Fibroblast of lung (primary cell): ENCODE measurements around the gene PFN3. TPM values are rescaled to one million over a fixed set of nuclear protein-coding genes. Genes with fewer than 3 reads are reported as not detected.

Experiments used
- DNase-seq, 2 donors: peaks; one replicate each; pipeline versions ENCODE4 v3.0.0 to v3.0.0-alpha.2; 2010; ENCODE audit warnings: low read depth in 2 of 2
- H2AFZ ChIP-seq: 2 replicates; pipeline ENCODE4 v1.5.1; 2012; ENCODE audit warnings: low read length, control low read depth, inconsistent platforms
- H3K27ac ChIP-seq: 2 replicates; pipeline ENCODE4 v1.5.1; 2011; ENCODE audit warnings: low read length, control low read depth; ENCODE audit not compliant: insufficient read depth
- H3K27me3 ChIP-seq: 2 replicates; pipeline ENCODE4 v1.5.1; 2011; ENCODE audit warnings: mild to moderate bottlenecking, low read length; ENCODE audit not compliant: control insufficient read depth, insufficient read depth
- H3K36me3 ChIP-seq: 2 replicates; pipeline ENCODE4 v1.5.1; 2011; ENCODE audit warnings: low read length; ENCODE audit not compliant: control insufficient read depth, insufficient read depth
- H3K4me1 ChIP-seq: 2 replicates; pipeline ENCODE4 v1.5.1; 2011; ENCODE audit warnings: low read length; ENCODE audit not compliant: control insufficient read depth, insufficient read depth; ENCODE audit errors: extremely low read depth
- H3K4me2 ChIP-seq: 2 replicates; pipeline ENCODE4 v1.5.1; 2011; ENCODE audit warnings: low read length, control low read depth; ENCODE audit not compliant: insufficient read depth; ENCODE audit errors: extremely low read depth
- H3K4me3 ChIP-seq, 4 experiments: fragments of 200-600 bp in 1 of 4; sonication (generic) in 1 of 4; replicated peaks in 1 of 4; 2 replicates each; pipeline ENCODE4 v1.5.1; 2011 to 2016; ENCODE audit warnings: low read length in 4 of 4, low read depth in 3 of 4, mild to moderate bottlenecking in 3 of 4, control low read depth in 2 of 4, inconsistent platforms in 1 of 4, mixed read lengths in 1 of 4; ENCODE audit not compliant: insufficient read depth in 1 of 4; ENCODE audit errors: control extremely low read depth in 1 of 4
- H3K79me2 ChIP-seq: 2 replicates; pipeline ENCODE4 v1.5.1; 2012; ENCODE audit warnings: mild to moderate bottlenecking, low read length, inconsistent platforms; ENCODE audit not compliant: control insufficient read depth, insufficient read depth
- H3K9ac ChIP-seq: 2 replicates; pipeline ENCODE4 v1.5.1; 2011; ENCODE audit warnings: mild to moderate bottlenecking, low read length, control low read depth; ENCODE audit not compliant: insufficient read depth
- H3K9me3 ChIP-seq: 2 replicates; pipeline ENCODE4 v1.5.1; 2012; ENCODE audit warnings: low read depth, low read length; ENCODE audit not compliant: control insufficient read depth, insufficient read depth
- H4K20me1 ChIP-seq: 2 replicates; pipeline ENCODE4 v1.5.1; 2011; ENCODE audit warnings: low read length; ENCODE audit not compliant: control insufficient read depth, insufficient read depth; ENCODE audit errors: extremely low read depth
- CTCF ChIP-seq, 2 donors: IDR thresholded peaks in 1 of 2; conservative IDR thresholded peaks in 1 of 2; 1 replicate in 1 of 2; 2 replicates in 1 of 2; pipeline ENCODE4 v1.5.1; 2011 to 2012; ENCODE audit warnings: low read length in 2 of 2, control low read depth in 1 of 2, inconsistent platforms in 1 of 2, low read depth in 1 of 2, mild to moderate bottlenecking in 1 of 2
- EZH2 ChIP-seq: IDR thresholded peaks from 2 replicates; pipeline ENCODE4 v1.5.1; 2012; ENCODE audit warnings: low read length, control low read depth, mild to moderate bottlenecking; ENCODE audit errors: missing control alignments
- polyA plus RNA-seq, 2 donors: library from polyadenylated mRNA; depleted of rRNA in 1 of 2; stranded (reverse) in 1 of 2; unstranded in 1 of 2; fragments of >200 nt; gene quantifications; 2 replicates each; pipeline ENCODE4 v1.2.1, GENCODE V29; 2011 to 2012; ENCODE audit warnings: missing spikeins in 1 of 2
- total RNA-seq: library from RNA; depleted of rRNA; stranded (reverse); fragments of >200 nt; gene quantifications from 2 replicates; pipeline ENCODE4 v1.2.1, GENCODE V29; 2014

PFN3 gene
- total and polyA plus RNA-seq, 2 donors (not counting 1 experiment from before 2014, with no cell fraction given): not detected

DNA sequence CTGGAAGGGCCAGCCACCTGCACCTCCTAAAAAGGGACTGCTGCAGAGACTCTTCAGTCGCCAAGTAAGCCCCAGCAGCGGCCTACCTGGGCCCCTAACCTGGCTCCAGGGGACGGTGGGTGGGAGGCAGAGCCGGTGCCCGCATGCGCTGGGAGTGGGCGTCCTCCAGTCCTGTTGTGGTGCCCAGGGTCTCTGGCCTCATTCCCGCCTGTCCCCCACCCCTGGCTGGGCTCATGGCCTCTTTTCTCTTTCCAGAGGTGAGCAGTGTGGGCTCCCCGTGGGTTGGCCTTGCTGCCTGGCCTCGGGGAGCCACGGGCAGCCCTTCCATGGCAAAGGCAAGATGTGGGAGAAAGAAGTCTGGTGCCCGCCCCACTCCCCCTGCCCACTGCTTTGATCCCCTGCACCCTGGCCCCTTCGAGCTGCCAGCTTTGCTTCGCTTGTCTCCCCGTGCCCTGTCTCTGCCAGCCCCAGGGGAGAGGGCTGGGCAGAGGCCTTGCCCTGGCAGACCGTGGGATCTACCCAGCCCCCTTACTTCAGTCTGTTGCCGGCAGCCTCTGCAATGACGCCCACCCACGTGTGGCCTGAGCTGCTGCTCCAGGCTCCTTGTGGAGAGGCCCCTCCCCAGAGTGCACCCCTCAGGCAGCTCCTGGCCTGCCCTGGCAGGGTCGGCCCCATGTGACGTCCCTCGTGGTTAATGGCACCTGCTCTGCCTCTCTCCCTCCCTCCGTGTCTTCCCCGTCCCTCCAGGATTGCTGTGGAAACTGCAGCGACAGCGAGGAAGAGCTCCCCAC, 40.7 kb upstream of the PFN3 start:
- Histone ChIP-seq H2AFZ (no peak overlapping the region), H3K4me2 (no peak overlapping the region), H3K4me1 (peaks cover 3% of the 10 kb centered on the region), H4K20me1 (no peaks in the 10 kb centered on the region), H3K27me3 (no peaks in the 10 kb centered on the region), H3K79me2 (no peaks in the 10 kb centered on the region), H3K9ac (no peak overlapping the region), H3K9me3 (no peaks in the 10 kb centered on the region), H3K36me3 (peaks cover 5% of the 10 kb centered on the region), H3K4me3 (no peak overlapping the region), H3K27ac (no peak overlapping the region)
- TF ChIP-seq EZH2 (no peak), CTCF (conservative IDR thresholded peaks at IDR 0.05 in 1 of 2, IDR thresholded peaks at IDR 0.05 in 1 of 2; ENCODE audit: low read depth in 1 of 2, low read length in 2 of 2) (no peak)
- DNase-seq: no peak

DNA sequence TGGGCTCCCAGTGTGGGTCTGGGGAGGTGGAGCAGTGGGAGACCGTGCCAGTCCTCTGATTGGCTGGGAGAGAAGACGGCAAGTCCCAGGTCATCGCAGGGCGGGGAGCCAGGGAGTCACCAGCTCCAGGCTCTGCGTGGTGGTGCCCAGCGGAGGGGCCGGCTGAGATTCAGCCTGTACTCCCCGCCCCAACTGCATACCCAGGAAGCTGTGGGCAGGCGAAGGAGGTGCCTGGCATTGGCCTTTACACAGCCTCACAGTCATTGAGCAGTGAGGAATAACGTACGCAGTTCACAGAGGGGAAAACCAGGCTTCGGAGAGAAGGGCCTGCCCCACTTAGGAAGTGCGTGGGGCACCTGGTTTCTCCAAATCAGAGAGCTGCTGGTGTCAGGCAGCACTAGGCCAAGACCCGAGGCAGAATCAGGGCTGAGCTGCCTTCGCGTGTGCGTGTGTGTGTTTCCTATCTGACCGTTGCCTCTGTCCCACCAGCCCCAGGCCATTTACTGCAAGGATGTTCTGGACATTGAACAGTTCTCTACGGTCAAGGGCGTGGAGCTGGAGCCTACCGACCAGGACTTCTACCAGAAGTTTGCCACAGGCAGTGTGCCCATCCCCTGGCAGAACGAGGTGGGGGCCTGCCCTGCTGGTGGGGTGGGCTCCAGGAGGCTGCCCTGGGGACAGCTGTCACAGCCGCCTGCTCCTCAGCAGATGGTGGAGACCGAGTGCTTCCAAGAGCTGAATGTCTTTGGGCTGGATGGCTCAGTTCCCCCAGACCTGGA, 39.9 kb upstream of the PFN3 start:
- TF ChIP-seq EZH2 (no peak), CTCF (conservative IDR thresholded peaks at IDR 0.05 in 1 of 2, IDR thresholded peaks at IDR 0.05 in 1 of 2; ENCODE audit: low read depth in 1 of 2, low read length in 2 of 2) (no peak)
- H3K36me3 ChIP-seq: peaks cover 7% of the 10 kb centered on the region
- H4K20me1 ChIP-seq: no peaks in the 10 kb centered on the region
- no peaks in the 10 kb centered on the region for H3K79me2 ChIP-seq
- no peak overlapping the region for H3K4me3 ChIP-seq
- H2AFZ ChIP-seq: no peak overlapping the region
- no peaks in the 10 kb centered on the region for H3K4me1 ChIP-seq
- no peak overlapping the region for H3K9ac ChIP-seq
- no peak for DNase-seq
- H3K27ac ChIP-seq: no peak overlapping the region
- no peaks in the 10 kb centered on the region for H3K9me3 ChIP-seq
- no peaks in the 10 kb centered on the region for H3K27me3 ChIP-seq
- no peak overlapping the region for H3K4me2 ChIP-seq

DNA sequence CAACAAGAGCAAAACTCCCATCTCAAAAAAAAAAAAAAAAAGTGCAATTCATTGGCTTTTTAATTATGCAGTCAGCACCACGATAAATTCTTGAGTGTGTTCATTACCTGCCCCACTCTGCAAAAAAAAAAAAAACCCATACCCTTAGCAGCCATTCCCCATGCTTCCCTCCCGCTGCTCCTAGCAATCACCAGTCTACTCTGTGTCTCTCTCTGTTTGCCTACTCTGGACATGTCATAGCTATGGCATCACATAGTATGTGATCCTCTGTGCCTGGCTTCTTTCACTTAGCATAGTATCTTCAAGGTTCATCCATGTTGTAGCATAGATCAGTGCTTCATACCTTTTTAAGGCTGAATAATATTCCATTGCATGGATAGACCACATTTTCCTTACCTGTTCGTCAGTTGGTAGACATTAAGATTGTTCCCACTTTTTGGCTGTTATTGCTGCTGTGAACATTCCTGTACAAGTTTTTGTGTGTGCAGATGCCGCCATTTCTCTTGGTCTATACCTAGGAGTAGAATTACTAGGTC, 39.1 kb upstream of the PFN3 start:
- Histone ChIP-seq H3K79me2 (no peaks in the 10 kb centered on the region), H3K4me2 (no peak overlapping the region), H3K4me1 (no peaks in the 10 kb centered on the region), H3K27me3 (no peaks in the 10 kb centered on the region), H4K20me1 (no peaks in the 10 kb centered on the region), H3K4me3 (no peak overlapping the region), H2AFZ (no peak overlapping the region), H3K9me3 (no peaks in the 10 kb centered on the region), H3K27ac (no peak overlapping the region), H3K36me3 (peaks cover 8% of the 10 kb centered on the region), H3K9ac (no peak overlapping the region)
- DNase-seq: no peak
- TF ChIP-seq CTCF (conservative IDR thresholded peaks at IDR 0.05 in 1 of 2, IDR thresholded peaks at IDR 0.05 in 1 of 2; ENCODE audit: low read depth in 1 of 2, low read length in 2 of 2) (no peak), EZH2 (no peak)
